Measurements from ENCODE around the gene ZC3H12D.

GRCh38 chr6:149480502-149481280 is 4.1 kb downstream of the ZC3H12D start:
- TF ChIP-seq EZH2 (IDR thresholded peaks at IDR 0.05; ENCODE audit: borderline replicate concordance, low read length) = no peak
- TF ChIP-seq, protein P1, sequence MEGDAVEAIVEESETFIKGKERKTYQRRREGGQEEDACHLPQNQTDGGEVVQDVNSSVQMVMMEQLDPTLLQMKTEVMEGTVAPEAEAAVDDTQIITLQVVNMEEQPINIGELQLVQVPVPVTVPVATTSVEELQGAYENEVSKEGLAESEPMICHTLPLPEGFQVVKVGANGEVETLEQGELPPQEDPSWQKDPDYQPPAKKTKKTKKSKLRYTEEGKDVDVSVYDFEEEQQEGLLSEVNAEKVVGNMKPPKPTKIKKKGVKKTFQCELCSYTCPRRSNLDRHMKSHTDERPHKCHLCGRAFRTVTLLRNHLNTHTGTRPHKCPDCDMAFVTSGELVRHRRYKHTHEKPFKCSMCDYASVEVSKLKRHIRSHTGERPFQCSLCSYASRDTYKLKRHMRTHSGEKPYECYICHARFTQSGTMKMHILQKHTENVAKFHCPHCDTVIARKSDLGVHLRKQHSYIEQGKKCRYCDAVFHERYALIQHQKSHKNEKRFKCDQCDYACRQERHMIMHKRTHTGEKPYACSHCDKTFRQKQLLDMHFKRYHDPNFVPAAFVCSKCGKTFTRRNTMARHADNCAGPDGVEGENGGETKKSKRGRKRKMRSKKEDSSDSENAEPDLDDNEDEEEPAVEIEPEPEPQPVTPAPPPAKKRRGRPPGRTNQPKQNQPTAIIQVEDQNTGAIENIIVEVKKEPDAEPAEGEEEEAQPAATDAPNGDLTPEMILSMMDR (IDR thresholded peaks at IDR 0.05; ENCODE audit: low read length) = no peak

Data from OCI-LY1 (cell line).